Spinal cord (tissue), 10 donors: ENCODE data around the gene PROM1. TPM values are rescaled to one million over a fixed set of nuclear protein-coding genes. Genes with fewer than 3 reads are reported as not detected.
A peak's percentile ranks its signal among the peaks of the same experiment; 100 is the strongest.

Source experiments
- DNase-seq, 6 donors: peaks; one replicate each; pipeline versions ENCODE4 v3.0.0 to v3.0.0-alpha.2; 2013 to 2015; ENCODE audit warnings: low spot score in 6 of 6, low read depth in 4 of 6
- H3K27ac ChIP-seq: one replicate; pipeline ENCODE4 v1.5.1; 2013; ENCODE audit warnings: low read depth, low read length, control low read depth
- H3K27me3 ChIP-seq: one replicate; pipeline ENCODE4 v1.6.1; 2013; ENCODE audit warnings: low read length; ENCODE audit not compliant: control insufficient read depth, insufficient read depth
- H3K36me3 ChIP-seq: one replicate; pipeline ENCODE4 v1.6.1; 2013; ENCODE audit warnings: low read length; ENCODE audit not compliant: control insufficient read depth, insufficient read depth
- H3K4me1 ChIP-seq: one replicate; pipeline ENCODE4 v1.6.1; 2013; ENCODE audit warnings: low read length; ENCODE audit not compliant: control insufficient read depth, insufficient read depth
- H3K4me3 ChIP-seq: one replicate; pipeline ENCODE4 v1.5.1; 2013; ENCODE audit warnings: low read depth, low read length, control low read depth
- H3K9me3 ChIP-seq: one replicate; pipeline ENCODE4 v1.6.1; 2013; ENCODE audit warnings: low read length; ENCODE audit not compliant: control insufficient read depth, insufficient read depth
- WGBS: methylation state at CpG from one replicate; pipeline ENCODE4 v1.1.5; 2013; ENCODE audit warnings: missing lambda C conversion rate; ENCODE audit not compliant: insufficient coverage; 5-methylcytosine and 5-hydroxymethylcytosine counted together
- polyA plus RNA-seq, 2 donors: library from polyadenylated mRNA; unstranded; fragments of 120-200 nt; gene quantifications; one replicate each; pipeline ENCODE4 v1.2.1, GENCODE V29; 2013; ENCODE audit not compliant: insufficient read length in 2 of 2
- total RNA-seq, 2 donors: library from RNA; depleted of rRNA in 1 of 2; stranded (reverse); fragments of 120-200 nt in 1 of 2; fragments of >200 nt in 1 of 2; gene quantifications; one replicate each; pipeline versions ENCODE4 v1.2.3 to v1.2.4, GENCODE V29; 2013 to 2014
- donor health status: healthy.

The PROM1 gene
- total and polyA plus RNA-seq, 4 donors, result 18.8 to 58.0 (median 46.5) TPM

- H3K27ac ChIP-seq, result no peak overlapping the region
- no peaks in the 10 kb centered on the region for H3K36me3 ChIP-seq
- H3K27me3 ChIP-seq, result no peaks in the 10 kb centered on the region
- H3K4me3 ChIP-seq, result no peak overlapping the region
- H3K9me3 ChIP-seq, result no peaks in the 10 kb centered on the region
- DNase-seq, result no peak
- WGBS, result 100% methylated on average over 2 of the region's 5 CpGs
- H3K4me1 ChIP-seq, result peaks cover 3% of the 10 kb centered on the region
These were observed 152.2 kb downstream of the PROM1 start for GRCh38 chr4:15931451-15932210.

GRCh38 chr4:15930314-15930713 lies 153.5 kb downstream of the PROM1 start:
- DNase-seq, result no peak
- 59% methylated on average over 6 of the region's 7 CpGs for WGBS

GRCh38 chr4:15929540-15929939 lies 154.3 kb downstream of the PROM1 start:
- Histone ChIP-seq H3K4me1 (peaks cover 7% of the 10 kb centered on the region), H3K27me3 (no peaks in the 10 kb centered on the region), H3K9me3 (no peaks in the 10 kb centered on the region), H3K27ac (no peak overlapping the region), H3K4me3 (no peak overlapping the region), H3K36me3 (no peaks in the 10 kb centered on the region)
- 71% methylated on average over 2 of the region's 3 CpGs for WGBS
- DNase-seq, result peak in 2 of 6 donors; percentile 39 to 60

More at GRCh38 chr4:15930314-15930713, 153.5 kb downstream of the PROM1 start:
- Histone ChIP-seq H3K27me3 (no peaks in the 10 kb centered on the region), H3K36me3 (no peaks in the 10 kb centered on the region), H3K4me3 (no peak overlapping the region), H3K9me3 (no peaks in the 10 kb centered on the region), H3K27ac (no peak overlapping the region), H3K4me1 (peaks cover 7% of the 10 kb centered on the region)

- no peaks in the 10 kb centered on the region for H3K27me3 ChIP-seq
- DNase-seq, result no peak
- H3K9me3 ChIP-seq, result no peaks in the 10 kb centered on the region
- WGBS, result 74% methylated on average over 5 of the region's 5 CpGs
- H3K27ac ChIP-seq, result no peak overlapping the region
- H3K4me3 ChIP-seq, result no peak overlapping the region
- H3K4me1 ChIP-seq, result peaks cover 7% of the 10 kb centered on the region
- no peaks in the 10 kb centered on the region for H3K36me3 ChIP-seq
These were observed 154.9 kb downstream of the PROM1 start for GRCh38 chr4:15928883-15929282.

- Histone ChIP-seq H3K9me3 (no peaks in the 10 kb centered on the region), H3K27ac (no peak overlapping the region), H3K27me3 (no peaks in the 10 kb centered on the region), H3K4me3 (no peak overlapping the region), H3K36me3 (no peaks in the 10 kb centered on the region), H3K4me1 (peaks cover 7% of the 10 kb centered on the region)
- 75% methylated on average over 1 of the region's 7 CpGs for whole genome bisulfite sequencing
- DNase-seq, result no peak
These were observed 157.3 kb downstream of the PROM1 start for GRCh38 chr4:15926486-15926885.

- no peak for DNase-seq
- no peak overlapping the region for H3K4me3 ChIP-seq
- no peak overlapping the region for H3K27ac ChIP-seq
- H3K9me3 ChIP-seq, result no peaks in the 10 kb centered on the region
- H3K36me3 ChIP-seq, result no peaks in the 10 kb centered on the region
- WGBS, result 69% methylated on average over 2 of the region's 3 CpGs
- peaks cover 7% of the 10 kb centered on the region for H3K4me1 ChIP-seq
- no peaks in the 10 kb centered on the region for H3K27me3 ChIP-seq
These were observed 158.0 kb downstream of the PROM1 start for GRCh38 chr4:15925830-15926229.

- Histone ChIP-seq H3K4me3 (no peak overlapping the region), H3K27me3 (no peaks in the 10 kb centered on the region), H3K9me3 (no peaks in the 10 kb centered on the region), H3K4me1 (peaks cover 4% of the 10 kb centered on the region), H3K27ac (no peak overlapping the region), H3K36me3 (no peaks in the 10 kb centered on the region)
- DNase-seq, result no peak
- WGBS, result 100% methylated on average over 1 of the region's 1 CpG
These were observed 162.3 kb downstream of the PROM1 start for GRCh38 chr4:15921592-15921932.

- Histone ChIP-seq H3K27ac (no peak overlapping the region), H3K27me3 (no peaks in the 10 kb centered on the region), H3K9me3 (no peaks in the 10 kb centered on the region), H3K4me1 (peaks cover 4% of the 10 kb centered on the region), H3K4me3 (no peak overlapping the region), H3K36me3 (no peaks in the 10 kb centered on the region)
- WGBS, result 50% methylated on average over 1 of the region's 4 CpGs
- peak in 1 of 6 donors; percentile 24 for DNase-seq
These were observed 162.9 kb downstream of the PROM1 start for GRCh38 chr4:15920723-15921591.

GRCh38 chr4:15918484-15919129 lies 165.2 kb downstream of the PROM1 start:
- no peak overlapping the region for H3K27ac ChIP-seq
- WGBS, result 73% methylated on average over 4 of the region's 4 CpGs
- H3K36me3 ChIP-seq, result no peaks in the 10 kb centered on the region
- H3K9me3 ChIP-seq, result no peaks in the 10 kb centered on the region
- no peak for DNase-seq
- no peak overlapping the region for H3K4me3 ChIP-seq
- H3K27me3 ChIP-seq, result no peaks in the 10 kb centered on the region
- H3K4me1 ChIP-seq, result no peaks in the 10 kb centered on the region
